Measurements from ENCODE around the gene LDLR.

- TF ChIP-seq CTCF (IDR thresholded peaks at IDR 0.05) (no peak), POLR2A (IDR thresholded peaks at IDR 0.05) (no peak)
Observed at GRCh38 chr19:11093689-11094238, 4.5 kb downstream of the LDLR start.
